ENCODE measurements around the gene TM4SF5. TPM values are rescaled to one million over a fixed set of nuclear protein-coding genes. Genes with fewer than 3 reads are reported as not detected.

The TM4SF5 gene
- total RNA-seq, 1 experiment from 2014 or later: not detected

DNA sequence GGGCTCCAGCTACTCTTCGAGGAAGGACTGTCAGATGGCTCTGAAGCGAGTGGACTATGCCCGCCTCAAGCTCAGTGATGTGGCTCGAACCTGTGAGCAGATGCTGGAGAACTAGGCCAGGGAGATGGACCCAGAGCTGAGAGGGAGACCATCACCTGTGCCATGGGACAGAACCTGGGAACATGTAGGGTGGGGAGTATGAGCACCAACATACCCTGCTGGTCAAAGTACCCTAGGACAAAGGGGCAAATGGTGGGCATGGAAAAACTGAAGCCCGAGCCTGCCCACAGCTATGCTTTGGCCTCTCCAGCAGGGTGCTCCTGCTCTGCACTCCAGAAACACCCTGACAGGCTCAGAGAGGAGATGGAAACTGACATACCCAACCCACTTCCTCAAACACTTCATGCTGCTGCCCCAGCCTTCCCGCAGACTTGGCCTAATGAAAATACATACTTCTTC is 38.6 kb upstream of the TM4SF5 start:
- 0 out of 4 replicates have a peak, but pooled peaks cover 0 to 2% of the 10 kb centered on the region in 2 experiments for H3K36me3 ChIP-seq (ENCODE audit: control insufficient read depth in 1 of 2, insufficient read depth in 2 of 2, low read length in 2 of 2)
- H3K79me2 ChIP-seq (ENCODE audit: insufficient read depth, low read length): no peaks in the 10 kb centered on the region
- no peaks in the 10 kb centered on the region for H4K20me1 ChIP-seq (ENCODE audit: insufficient read depth)
- H3K4me3 ChIP-seq (replicated peaks in 1 of 2; ENCODE audit: low read depth in 1 of 2, low read length in 2 of 2): no peak overlapping the region
- no TSS peak for BruUV-seq (replicated peaks)
- ChIA-PET POLR2A (no interaction called here), CTCF (no interaction called here), RAD21 (ENCODE audit: low non-redundant PET in 1 of 2, low total read pairs in 2 of 2, uncharacterized antibody in 2 of 2, unreplicated experiment in 2 of 2) (no interaction called here)
- TF ChIP-seq, protein P1, sequence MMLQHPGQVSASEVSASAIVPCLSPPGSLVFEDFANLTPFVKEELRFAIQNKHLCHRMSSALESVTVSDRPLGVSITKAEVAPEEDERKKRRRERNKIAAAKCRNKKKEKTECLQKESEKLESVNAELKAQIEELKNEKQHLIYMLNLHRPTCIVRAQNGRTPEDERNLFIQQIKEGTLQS (IDR thresholded peaks at IDR 0.05): no peak
- TF ChIP-seq YY1 (IDR thresholded peaks at IDR 0.05; ENCODE audit: extremely low read depth, insufficient replicate concordance, low read depth, low read length): no peak
- no peak for TF ChIP-seq RAD21 (IDR thresholded peaks at IDR 0.05; ENCODE audit: low read depth)
- TF ChIP-seq REST (IDR thresholded peaks at IDR 0.05; ENCODE audit: low read depth): no peak
- TF ChIP-seq ZNF274 (IDR thresholded peaks at IDR 0.05; ENCODE audit: low read depth, low read length): no peak
- no peak for TF ChIP-seq EZH2phosphoT487 (IDR thresholded peaks at IDR 0.05; ENCODE audit: borderline replicate concordance)
- no peak for TF ChIP-seq POLR2A (IDR thresholded peaks at IDR 0.05; ENCODE audit: borderline replicate concordance, extremely low read depth, insufficient read depth, insufficient read length)
- peak in 1 of 3 experiments; percentile 29; a peak in 2 of 6 replicates for TF ChIP-seq CTCF (IDR thresholded peaks at IDR 0.05 in 2 of 3, conservative IDR thresholded peaks at IDR 0.05 in 1 of 3; ENCODE audit: borderline replicate concordance in 1 of 3, insufficient read depth in 1 of 3, low read depth in 2 of 3, low read length in 2 of 3)
- no peak overlapping the region for H3K9ac ChIP-seq (ENCODE audit: low read length)
- H3K27me3 ChIP-seq (ENCODE audit: insufficient read depth, low read length): no peaks in the 10 kb centered on the region
- ATAC-seq: no peak
- peaks cover 5 to 22% of the 10 kb centered on the region in 2 experiments for H3K4me1 ChIP-seq (ENCODE audit: control insufficient read depth in 1 of 2, insufficient read depth in 2 of 2, low read length in 2 of 2)
- H3K27ac ChIP-seq (ENCODE audit: low read depth, low read length): no peak overlapping the region
- no peaks in the 10 kb centered on the region for H3K9me3 ChIP-seq (ENCODE audit: control insufficient read depth in 1 of 2, insufficient read depth in 1 of 2, low read depth in 1 of 2, low read length in 2 of 2)
- intact Hi-C loops (cut with micrococcal nuclease): no loop called here
- H3K9me2 ChIP-seq (ENCODE audit: insufficient read depth): no peaks in the 10 kb centered on the region
- no peak overlapping the region for H3K4me2 ChIP-seq (ENCODE audit: low read length)
- no peak for DNase-seq (ENCODE audit: low read depth, low spot score)
- no peak overlapping the region for H2AFZ ChIP-seq (ENCODE audit: low read depth, low read length, poor library complexity, severe bottlenecking)
